HG03045 (cell line): ENCODE measurements around the gene CDKAL1.
"Not testable (repeated sequence)": the region's sequence is repeated elsewhere in the genome, so short reads cannot be mapped to it uniquely, and the experiment has no call there.

ENCODE experiments used
- ATAC-seq: cut with Tn5 transposase; IDR thresholded peaks from one replicate; pipeline ENCODE4 v1.9.1; 2021; ENCODE audit warnings: mild to moderate bottlenecking, moderate library complexity; ENCODE audit not compliant: unreplicated experiment

CDKAL1 gene

GRCh38 chr6:20827798-20828197 lies 293.5 kb downstream of the CDKAL1 start:
- no peak for ATAC-seq

GRCh38 chr6:20830576-20830975 lies 296.3 kb downstream of the CDKAL1 start:
- no peak for ATAC-seq

- ATAC-seq: not testable (repeated sequence)
Observed at GRCh38 chr6:20831251-20831650, 297.0 kb downstream of the CDKAL1 start.

GRCh38 chr6:20833881-20834515 lies 299.7 kb downstream of the CDKAL1 start:
- no peak for ATAC-seq

GRCh38 chr6:20835315-20836010 lies 301.2 kb downstream of the CDKAL1 start:
- ATAC-seq: no peak

- no peak for ATAC-seq
Observed at GRCh38 chr6:20837189-20837588, 302.9 kb downstream of the CDKAL1 start.

- no peak for ATAC-seq
Observed at GRCh38 chr6:20838113-20838512, 303.9 kb downstream of the CDKAL1 start.

GRCh38 chr6:20839630-20840029 lies 305.4 kb downstream of the CDKAL1 start:
- ATAC-seq: no peak

- ATAC-seq: no peak
Observed at GRCh38 chr6:20840675-20841074, 306.4 kb downstream of the CDKAL1 start.

- ATAC-seq: no peak
Observed at GRCh38 chr6:20841806-20842205, 307.5 kb downstream of the CDKAL1 start.

GRCh38 chr6:20845592-20845991 lies 311.3 kb downstream of the CDKAL1 start:
- no peak for ATAC-seq

- ATAC-seq: no peak
Observed at GRCh38 chr6:20846602-20847028, 312.4 kb downstream of the CDKAL1 start.

GRCh38 chr6:20847904-20848303 lies 313.6 kb downstream of the CDKAL1 start:
- ATAC-seq: no peak

GRCh38 chr6:20850686-20851416 lies 316.6 kb downstream of the CDKAL1 start:
- ATAC-seq: no peak

- no peak for ATAC-seq
Observed at GRCh38 chr6:20851795-20852194, 317.5 kb downstream of the CDKAL1 start.

GRCh38 chr6:20853828-20854227 lies 319.6 kb downstream of the CDKAL1 start:
- ATAC-seq: no peak

GRCh38 chr6:20856681-20857288 lies 322.5 kb downstream of the CDKAL1 start:
- ATAC-seq: no peak

GRCh38 chr6:20861481-20861880 lies 327.2 kb downstream of the CDKAL1 start:
- no peak for ATAC-seq

GRCh38 chr6:20866036-20866435 lies 331.8 kb downstream of the CDKAL1 start:
- no peak for ATAC-seq

GRCh38 chr6:20866935-20867703 lies 332.9 kb downstream of the CDKAL1 start:
- no peak for ATAC-seq
